ENCODE data around the gene CEACAM5.

The CEACAM5 gene

DNA sequence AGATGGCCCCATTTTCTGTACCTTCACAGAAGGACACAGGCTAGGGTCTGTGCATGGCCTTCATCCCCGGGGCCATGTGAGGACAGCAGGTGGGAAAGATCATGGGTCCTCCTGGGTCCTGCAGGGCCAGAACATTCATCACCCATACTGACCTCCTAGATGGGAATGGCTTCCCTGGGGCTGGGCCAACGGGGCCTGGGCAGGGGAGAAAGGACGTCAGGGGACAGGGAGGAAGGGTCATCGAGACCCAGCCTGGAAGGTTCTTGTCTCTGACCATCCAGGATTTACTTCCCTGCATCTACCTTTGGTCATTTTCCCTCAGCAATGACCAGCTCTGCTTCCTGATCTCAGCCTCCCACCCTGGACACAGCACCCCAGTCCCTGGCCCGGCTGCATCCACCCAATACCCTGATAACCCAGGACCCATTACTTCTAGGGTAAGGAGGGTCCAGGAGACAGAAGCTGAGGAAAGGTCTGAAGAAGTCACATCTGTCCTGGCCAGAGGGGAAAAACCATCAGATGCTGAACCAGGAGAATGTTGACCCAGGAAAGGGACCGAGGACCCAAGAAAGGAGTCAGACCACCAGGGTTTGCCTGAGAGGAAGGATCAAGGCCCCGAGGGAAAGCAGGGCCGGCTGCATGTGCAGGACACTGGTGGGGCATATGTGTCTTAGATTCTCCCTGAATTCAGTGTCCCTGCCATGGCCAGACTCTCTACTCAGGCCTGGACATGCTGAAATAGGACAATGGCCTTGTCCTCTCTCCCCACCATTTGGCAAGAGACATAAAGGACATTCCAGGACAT, 13.4 kb upstream of the CEACAM5 start:
- no peaks in the 10 kb centered on the region for H3K4me1 ChIP-seq
- in situ Hi-C loops (cut with MboI; ENCODE audit: low sequenced_read_pairs) = loop anchor here (5.0 kb wide), 1 partner anchor 52 kb away; no protein-coding TSS in a partner anchor
- no peaks in the 10 kb centered on the region for H3K9me3 ChIP-seq
- no peaks in the 10 kb centered on the region for H3K27me3 ChIP-seq (ENCODE audit: low read depth)
- H3K36me3 ChIP-seq (replicated peaks) = no peaks in the 10 kb centered on the region
- no peak overlapping the region for H3K4me3 ChIP-seq
- DNase-seq (ENCODE audit: low spot score in 2 of 2) = no peak

DNA sequence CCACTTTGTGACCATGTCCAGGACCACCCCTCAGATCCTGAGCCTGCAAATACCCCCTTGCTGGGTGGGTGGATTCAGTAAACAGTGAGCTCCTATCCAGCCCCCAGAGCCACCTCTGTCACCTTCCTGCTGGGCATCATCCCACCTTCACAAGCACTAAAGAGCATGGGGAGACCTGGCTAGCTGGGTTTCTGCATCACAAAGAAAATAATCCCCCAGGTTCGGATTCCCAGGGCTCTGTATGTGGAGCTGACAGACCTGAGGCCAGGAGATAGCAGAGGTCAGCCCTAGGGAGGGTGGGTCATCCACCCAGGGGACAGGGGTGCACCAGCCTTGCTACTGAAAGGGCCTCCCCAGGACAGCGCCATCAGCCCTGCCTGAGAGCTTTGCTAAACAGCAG, 12.7 kb upstream of the CEACAM5 start:
- no peaks in the 10 kb centered on the region for H3K36me3 ChIP-seq (replicated peaks)
- no peak for DNase-seq (ENCODE audit: low spot score in 2 of 2)
- H3K9me3 ChIP-seq = no peaks in the 10 kb centered on the region
- no peak overlapping the region for H3K4me3 ChIP-seq
- in situ Hi-C loops (cut with MboI; ENCODE audit: low sequenced_read_pairs) = no loop called here
- no peaks in the 10 kb centered on the region for H3K4me1 ChIP-seq
- H3K27me3 ChIP-seq (ENCODE audit: low read depth) = no peaks in the 10 kb centered on the region

- in situ Hi-C loops (cut with MboI; ENCODE audit: low sequenced_read_pairs) = no loop called here
- H3K4me1 ChIP-seq = no peaks in the 10 kb centered on the region
- peak in 1 of 2 experiments; percentile 19 for DNase-seq (ENCODE audit: low spot score in 2 of 2)
Measured at GRCh38 chr19:41696402-41697197, 11.8 kb upstream of the CEACAM5 start.

GRCh38 chr19:41697198-41697855, 11.1 kb upstream of the CEACAM5 start:
- no peak for DNase-seq (ENCODE audit: low spot score in 2 of 2)

More at GRCh38 chr19:41696402-41697197, 11.8 kb upstream of the CEACAM5 start:
- Histone ChIP-seq H3K36me3 (replicated peaks) (no peaks in the 10 kb centered on the region), H3K27me3 (ENCODE audit: low read depth) (no peaks in the 10 kb centered on the region), H3K9me3 (no peaks in the 10 kb centered on the region), H3K4me3 (no peak overlapping the region)

GRCh38 chr19:41698746-41699230, 9.6 kb upstream of the CEACAM5 start:
- no peak overlapping the region for H3K4me3 ChIP-seq
- no peak for DNase-seq (ENCODE audit: low spot score in 2 of 2)
- H3K36me3 ChIP-seq (replicated peaks) = no peaks in the 10 kb centered on the region
- in situ Hi-C loops (cut with MboI; ENCODE audit: low sequenced_read_pairs) = no loop called here
- no peaks in the 10 kb centered on the region; the same call in 1 of the 2 replicates for H3K27me3 ChIP-seq (ENCODE audit: low read depth)
- H3K4me1 ChIP-seq = no peaks in the 10 kb centered on the region
- H3K9me3 ChIP-seq = no peaks in the 10 kb centered on the region

More at GRCh38 chr19:41697198-41697855, 11.1 kb upstream of the CEACAM5 start:
- no peaks in the 10 kb centered on the region for H3K27me3 ChIP-seq (ENCODE audit: low read depth)
- H3K4me3 ChIP-seq = no peak overlapping the region
- no peaks in the 10 kb centered on the region for H3K9me3 ChIP-seq
- H3K36me3 ChIP-seq (replicated peaks) = no peaks in the 10 kb centered on the region
- no peaks in the 10 kb centered on the region for H3K4me1 ChIP-seq
- in situ Hi-C loops (cut with MboI; ENCODE audit: low sequenced_read_pairs) = no loop called here

DNA sequence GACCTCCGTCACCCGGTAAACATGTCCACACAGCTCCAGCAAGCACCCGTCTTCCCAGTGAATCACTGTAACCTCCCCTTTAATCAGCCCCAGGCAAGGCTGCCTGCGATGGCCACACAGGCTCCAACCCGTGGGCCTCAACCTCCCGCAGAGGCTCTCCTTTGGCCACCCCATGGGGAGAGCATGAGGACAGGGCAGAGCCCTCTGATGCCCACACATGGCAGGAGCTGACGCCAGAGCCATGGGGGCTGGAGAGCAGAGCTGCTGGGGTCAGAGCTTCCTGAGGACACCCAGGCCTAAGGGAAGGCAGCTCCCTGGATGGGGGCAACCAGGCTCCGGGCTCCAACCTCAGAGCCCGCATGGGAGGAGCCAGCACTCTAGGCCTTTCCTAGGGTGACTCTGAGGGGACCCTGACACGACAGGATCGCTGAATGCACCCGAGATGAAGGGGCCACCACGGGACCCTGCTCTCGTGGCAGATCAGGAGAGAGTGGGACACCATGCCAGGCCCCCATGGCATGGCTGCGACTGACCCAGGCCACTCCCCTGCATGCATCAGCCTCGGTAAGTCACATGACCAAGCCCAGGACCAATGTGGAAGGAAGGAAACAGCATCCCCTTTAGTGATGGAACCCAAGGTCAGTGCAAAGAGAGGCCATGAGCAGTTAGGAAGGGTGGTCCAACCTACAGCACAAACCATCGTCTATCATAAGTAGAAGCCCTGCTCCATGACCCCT, 9.0 kb upstream of the CEACAM5 start:
- no peaks in the 10 kb centered on the region for H3K36me3 ChIP-seq (replicated peaks)
- DNase-seq (ENCODE audit: low spot score in 2 of 2) = no peak
- H3K4me1 ChIP-seq = no peaks in the 10 kb centered on the region
- in situ Hi-C loops (cut with MboI; ENCODE audit: low sequenced_read_pairs) = no loop called here
- H3K4me3 ChIP-seq = no peak overlapping the region
- peaks cover 4% of the 10 kb centered on the region; the same call in 1 of the 2 replicates for H3K27me3 ChIP-seq (ENCODE audit: low read depth)
- no peaks in the 10 kb centered on the region for H3K9me3 ChIP-seq

GRCh38 chr19:41699968-41700323, 8.5 kb upstream of the CEACAM5 start:
- no peaks in the 10 kb centered on the region for H3K9me3 ChIP-seq
- H3K36me3 ChIP-seq (replicated peaks) = no peaks in the 10 kb centered on the region
- DNase-seq (ENCODE audit: low spot score in 2 of 2) = no peak
- in situ Hi-C loops (cut with MboI; ENCODE audit: low sequenced_read_pairs) = no loop called here
- H3K27me3 ChIP-seq (ENCODE audit: low read depth) = peaks cover 4% of the 10 kb centered on the region; the same call in 1 of the 2 replicates
- H3K4me1 ChIP-seq = no peaks in the 10 kb centered on the region
- no peak overlapping the region for H3K4me3 ChIP-seq

- H3K4me3 ChIP-seq = no peak overlapping the region
- peaks cover 7% of the 10 kb centered on the region; the same call in 1 of the 2 replicates for H3K27me3 ChIP-seq (ENCODE audit: low read depth)
- H3K36me3 ChIP-seq (replicated peaks) = no peaks in the 10 kb centered on the region
- no peak for DNase-seq (ENCODE audit: low spot score in 2 of 2)
- in situ Hi-C loops (cut with MboI; ENCODE audit: low sequenced_read_pairs) = no loop called here
- no peaks in the 10 kb centered on the region for H3K9me3 ChIP-seq
- H3K4me1 ChIP-seq = no peaks in the 10 kb centered on the region
Measured at GRCh38 chr19:41700381-41701195, 7.8 kb upstream of the CEACAM5 start.

DNA sequence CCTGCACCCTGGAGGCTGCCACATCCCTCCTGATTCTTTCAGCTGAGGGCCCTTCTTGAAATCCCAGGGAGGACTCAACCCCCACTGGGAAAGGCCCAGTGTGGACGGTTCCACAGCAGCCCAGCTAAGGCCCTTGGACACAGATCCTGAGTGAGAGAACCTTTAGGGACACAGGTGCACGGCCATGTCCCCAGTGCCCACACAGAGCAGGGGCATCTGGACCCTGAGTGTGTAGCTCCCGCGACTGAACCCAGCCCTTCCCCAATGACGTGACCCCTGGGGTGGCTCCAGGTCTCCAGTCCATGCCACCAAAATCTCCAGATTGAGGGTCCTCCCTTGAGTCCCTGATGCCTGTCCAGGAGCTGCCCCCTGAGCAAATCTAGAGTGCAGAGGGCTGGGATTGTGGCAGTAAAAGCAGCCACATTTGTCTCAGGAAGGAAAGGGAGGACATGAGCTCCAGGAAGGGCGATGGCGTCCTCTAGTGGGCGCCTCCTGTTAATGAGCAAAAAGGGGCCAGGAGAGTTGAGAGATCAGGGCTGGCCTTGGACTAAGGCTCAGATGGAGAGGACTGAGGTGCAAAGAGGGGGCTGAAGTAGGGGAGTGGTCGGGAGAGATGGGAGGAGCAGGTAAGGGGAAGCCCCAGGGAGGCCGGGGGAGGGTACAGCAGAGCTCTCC, 6.9 kb upstream of the CEACAM5 start:
- peaks cover 7% of the 10 kb centered on the region; the same call in 1 of the 2 replicates for H3K27me3 ChIP-seq (ENCODE audit: low read depth)
- no peaks in the 10 kb centered on the region for H3K4me1 ChIP-seq
- no peaks in the 10 kb centered on the region for H3K9me3 ChIP-seq
- in situ Hi-C loops (cut with MboI; ENCODE audit: low sequenced_read_pairs) = no loop called here
- H3K36me3 ChIP-seq (replicated peaks) = no peaks in the 10 kb centered on the region
- no peak overlapping the region for H3K4me3 ChIP-seq
- peak in 1 of 2 experiments; percentile 23 for DNase-seq (ENCODE audit: low spot score in 2 of 2)

DNA sequence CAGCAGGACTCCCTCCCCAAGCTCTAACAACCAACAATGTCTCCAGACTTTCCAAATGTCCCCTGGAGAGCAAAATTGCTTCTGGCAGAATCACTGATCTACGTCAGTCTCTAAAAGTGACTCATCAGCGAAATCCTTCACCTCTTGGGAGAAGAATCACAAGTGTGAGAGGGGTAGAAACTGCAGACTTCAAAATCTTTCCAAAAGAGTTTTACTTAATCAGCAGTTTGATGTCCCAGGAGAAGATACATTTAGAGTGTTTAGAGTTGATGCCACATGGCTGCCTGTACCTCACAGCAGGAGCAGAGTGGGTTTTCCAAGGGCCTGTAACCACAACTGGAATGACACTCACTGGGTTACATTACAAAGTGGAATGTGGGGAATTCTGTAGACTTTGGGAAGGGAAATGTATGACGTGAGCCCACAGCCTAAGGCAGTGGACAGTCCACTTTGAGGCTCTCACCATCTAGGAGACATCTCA, 6.2 kb upstream of the CEACAM5 start:
- Histone ChIP-seq H3K36me3 (replicated peaks) (no peaks in the 10 kb centered on the region), H3K4me3 (no peak overlapping the region), H3K27me3 (ENCODE audit: low read depth) (peaks cover 7% of the 10 kb centered on the region; the same call in 1 of the 2 replicates), H3K4me1 (no peaks in the 10 kb centered on the region), H3K9me3 (no peaks in the 10 kb centered on the region)
- in situ Hi-C loops (cut with MboI; ENCODE audit: low sequenced_read_pairs) = no loop called here
- no peak for DNase-seq (ENCODE audit: low spot score in 2 of 2)

GRCh38 chr19:41703602-41704293, 4.7 kb upstream of the CEACAM5 start:
- Histone ChIP-seq H3K36me3 (replicated peaks) (no peaks in the 10 kb centered on the region), H3K9me3 (no peaks in the 10 kb centered on the region), H3K4me3 (no peak overlapping the region), H3K27me3 (ENCODE audit: low read depth) (peaks cover 7% of the 10 kb centered on the region; the same call in 1 of the 2 replicates), H3K4me1 (no peaks in the 10 kb centered on the region)
- in situ Hi-C loops (cut with MboI; ENCODE audit: low sequenced_read_pairs) = no loop called here
- DNase-seq (ENCODE audit: low spot score in 2 of 2) = no peak

All from HAP-1 (cell line).